GM19372 (cell line): Measurements from ENCODE around the gene HELZ2.
"Not testable (repeated sequence)": the region's sequence is repeated elsewhere in the genome, so short reads cannot be mapped to it uniquely, and the experiment has no call there.

ENCODE experiments used
- ATAC-seq: cut with Tn5 transposase; IDR thresholded peaks from one replicate; pipeline ENCODE4 v1.9.1; 2021; ENCODE audit warnings: mild to moderate bottlenecking, low read depth, moderate library complexity; ENCODE audit not compliant: unreplicated experiment

HELZ2 gene

GRCh38 chr20:63566395-63567135 is 7.5 kb downstream of the HELZ2 start:
- no peak for ATAC-seq

GRCh38 chr20:63565699-63566335 is 8.2 kb downstream of the HELZ2 start:
- no peak for ATAC-seq

GRCh38 chr20:63565021-63565698 is 8.9 kb downstream of the HELZ2 start:
- ATAC-seq, result no peak

GRCh38 chr20:63564036-63564810 is 9.8 kb downstream of the HELZ2 start:
- ATAC-seq, result no peak

GRCh38 chr20:63563225-63563935 is 10.7 kb downstream of the HELZ2 start:
- no peak for ATAC-seq

- ATAC-seq, result no peak
These were observed 11.4 kb downstream of the HELZ2 start for GRCh38 chr20:63562461-63563224.

- no peak for ATAC-seq
These were observed 12.2 kb downstream of the HELZ2 start for GRCh38 chr20:63561624-63562396.

- ATAC-seq, result no peak
These were observed 13.0 kb downstream of the HELZ2 start for GRCh38 chr20:63560856-63561609.

GRCh38 chr20:63560333-63560805 is 13.7 kb downstream of the HELZ2 start:
- no peak for ATAC-seq

- not testable (repeated sequence) for ATAC-seq
These were observed 14.3 kb downstream of the HELZ2 start for GRCh38 chr20:63559485-63560332.

GRCh38 chr20:63558804-63559484 is 15.1 kb downstream of the HELZ2 start:
- no peak for ATAC-seq

- no peak for ATAC-seq
These were observed 16.6 kb downstream of the HELZ2 start for GRCh38 chr20:63557481-63557891.

GRCh38 chr20:63556873-63557478 is 17.1 kb downstream of the HELZ2 start:
- ATAC-seq, result no peak

- ATAC-seq, result no peak
These were observed 18.2 kb downstream of the HELZ2 start for GRCh38 chr20:63555661-63556381.
